HG02938 (cell line): ENCODE measurements around the gene GAS7.

Experiments
- ATAC-seq: cut with Tn5 transposase; IDR thresholded peaks from one replicate; pipeline ENCODE4 v1.9.1; 2021; ENCODE audit warnings: mild to moderate bottlenecking, moderate library complexity; ENCODE audit not compliant: unreplicated experiment

Gene GAS7

GRCh38 chr17:9956474-9957131 lies 241.8 kb downstream of the GAS7 start:
- ATAC-seq: no peak

GRCh38 chr17:9953492-9953891 lies 244.9 kb downstream of the GAS7 start:
- no peak for ATAC-seq

- ATAC-seq: no peak
Observed at GRCh38 chr17:9951803-9952202, 246.6 kb downstream of the GAS7 start.

GRCh38 chr17:9948928-9949327 lies 249.5 kb downstream of the GAS7 start:
- ATAC-seq: no peak

GRCh38 chr17:9944704-9945103 lies 253.7 kb downstream of the GAS7 start:
- no peak for ATAC-seq

- ATAC-seq: no peak
Observed at GRCh38 chr17:9943343-9943742, 255.1 kb downstream of the GAS7 start.

- no peak for ATAC-seq
Observed at GRCh38 chr17:9942885-9943284, 255.5 kb downstream of the GAS7 start.

- no peak for ATAC-seq
Observed at GRCh38 chr17:9941305-9941704, 257.1 kb downstream of the GAS7 start.

- ATAC-seq: no peak
Observed at GRCh38 chr17:9940841-9941240, 257.6 kb downstream of the GAS7 start.

- no peak for ATAC-seq
Observed at GRCh38 chr17:9938764-9939163, 259.6 kb downstream of the GAS7 start.

- ATAC-seq: no peak
Observed at GRCh38 chr17:9937901-9938300, 260.5 kb downstream of the GAS7 start.

- ATAC-seq: no peak
Observed at GRCh38 chr17:9937241-9937761, 261.1 kb downstream of the GAS7 start.

- ATAC-seq: no peak
Observed at GRCh38 chr17:9936095-9936494, 262.3 kb downstream of the GAS7 start.

- no peak for ATAC-seq
Observed at GRCh38 chr17:9935408-9935807, 263.0 kb downstream of the GAS7 start.

GRCh38 chr17:9934331-9934730 lies 264.1 kb downstream of the GAS7 start:
- ATAC-seq: no peak

- no peak for ATAC-seq
Observed at GRCh38 chr17:9932491-9932890, 265.9 kb downstream of the GAS7 start.

- no peak for ATAC-seq
Observed at GRCh38 chr17:9931144-9931741, 267.2 kb downstream of the GAS7 start.

- no peak for ATAC-seq
Observed at GRCh38 chr17:9929871-9930270, 268.5 kb downstream of the GAS7 start.

- no peak for ATAC-seq
Observed at GRCh38 chr17:9928601-9929333, 269.6 kb downstream of the GAS7 start.

- no peak for ATAC-seq
Observed at GRCh38 chr17:9926150-9926804, 272.1 kb downstream of the GAS7 start.

GRCh38 chr17:9925457-9925856 lies 272.9 kb downstream of the GAS7 start:
- no peak for ATAC-seq
